ENCODE data around the gene COX7A2.

The COX7A2 gene

GRCh38 chr6:75219263-75219662 lies 24.3 kb downstream of the COX7A2 start:
- no peak for DNase-seq

- DNase-seq = no peak
These were observed 26.4 kb downstream of the COX7A2 start for GRCh38 chr6:75217193-75217592.

DNA sequence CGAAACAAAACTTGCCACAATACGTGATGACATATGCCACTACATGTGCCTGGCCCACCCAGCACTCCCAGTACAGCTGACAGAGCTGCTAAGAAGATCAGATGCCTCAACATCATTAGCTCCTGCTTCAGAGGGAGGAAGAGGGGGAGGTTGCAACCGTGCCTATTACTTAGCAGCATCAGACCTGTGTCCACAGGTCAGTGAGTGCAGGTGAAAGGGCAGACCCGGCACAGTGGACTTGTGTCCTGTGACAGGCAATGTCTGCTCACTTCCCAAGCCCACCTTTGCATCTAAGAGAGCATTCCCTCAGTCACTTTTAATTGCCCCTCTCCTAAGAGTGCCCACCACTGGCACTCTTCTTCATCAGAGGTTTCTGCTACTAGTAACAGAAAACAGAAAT lies 28.3 kb downstream of the COX7A2 start:
- DNase-seq = no peak

GRCh38 chr6:75213732-75214131 lies 29.9 kb downstream of the COX7A2 start:
- DNase-seq = no peak

GRCh38 chr6:75213112-75213511 lies 30.5 kb downstream of the COX7A2 start:
- DNase-seq = no peak

- DNase-seq = no peak
These were observed 31.5 kb downstream of the COX7A2 start for GRCh38 chr6:75211920-75212590.

DNA sequence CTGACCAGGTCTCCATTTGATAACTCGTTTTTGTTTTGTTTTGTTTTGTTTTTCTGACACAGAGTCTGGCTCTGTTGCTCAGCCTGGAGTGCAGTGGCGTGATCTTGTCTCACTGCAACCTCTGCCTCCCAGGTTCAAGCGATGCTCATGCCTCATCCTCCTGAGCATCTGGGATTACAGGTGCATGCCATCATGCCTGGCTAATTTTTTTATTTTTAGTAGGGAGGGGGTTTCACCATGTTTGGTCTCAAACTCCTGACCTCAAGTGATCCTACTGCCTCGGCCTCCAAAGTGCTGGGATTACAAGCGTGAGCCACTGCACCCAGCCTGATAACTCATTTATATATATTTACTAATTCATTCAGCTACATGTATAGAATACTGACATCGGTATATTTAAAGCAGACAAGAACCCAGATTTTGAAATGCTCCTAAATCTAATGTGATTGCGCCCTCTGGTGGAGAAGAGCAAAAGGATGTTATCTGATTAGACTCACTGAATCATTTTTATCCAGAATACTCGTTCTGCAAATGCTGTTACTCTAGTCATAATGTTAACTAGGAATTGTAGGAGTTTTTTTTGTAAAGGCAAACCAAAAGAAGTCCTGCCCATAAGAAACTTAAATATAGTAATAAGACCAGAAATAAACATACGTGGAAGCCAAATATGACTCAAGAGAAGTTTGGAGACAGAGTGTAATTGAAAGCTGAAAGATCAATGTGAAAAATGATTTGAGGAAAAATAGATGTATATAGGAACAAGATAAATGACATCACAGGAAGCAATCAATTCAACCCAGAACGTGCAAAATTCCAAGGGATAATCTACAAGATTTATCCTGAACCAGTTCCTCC lies 32.5 kb downstream of the COX7A2 start:
- no peak for DNase-seq

GRCh38 chr6:75209184-75209723 lies 34.3 kb downstream of the COX7A2 start:
- no peak for DNase-seq

GRCh38 chr6:75208298-75209183 lies 35.1 kb downstream of the COX7A2 start:
- no peak for DNase-seq

- no peak for DNase-seq
These were observed 36.8 kb downstream of the COX7A2 start for GRCh38 chr6:75206576-75207342.

DNA sequence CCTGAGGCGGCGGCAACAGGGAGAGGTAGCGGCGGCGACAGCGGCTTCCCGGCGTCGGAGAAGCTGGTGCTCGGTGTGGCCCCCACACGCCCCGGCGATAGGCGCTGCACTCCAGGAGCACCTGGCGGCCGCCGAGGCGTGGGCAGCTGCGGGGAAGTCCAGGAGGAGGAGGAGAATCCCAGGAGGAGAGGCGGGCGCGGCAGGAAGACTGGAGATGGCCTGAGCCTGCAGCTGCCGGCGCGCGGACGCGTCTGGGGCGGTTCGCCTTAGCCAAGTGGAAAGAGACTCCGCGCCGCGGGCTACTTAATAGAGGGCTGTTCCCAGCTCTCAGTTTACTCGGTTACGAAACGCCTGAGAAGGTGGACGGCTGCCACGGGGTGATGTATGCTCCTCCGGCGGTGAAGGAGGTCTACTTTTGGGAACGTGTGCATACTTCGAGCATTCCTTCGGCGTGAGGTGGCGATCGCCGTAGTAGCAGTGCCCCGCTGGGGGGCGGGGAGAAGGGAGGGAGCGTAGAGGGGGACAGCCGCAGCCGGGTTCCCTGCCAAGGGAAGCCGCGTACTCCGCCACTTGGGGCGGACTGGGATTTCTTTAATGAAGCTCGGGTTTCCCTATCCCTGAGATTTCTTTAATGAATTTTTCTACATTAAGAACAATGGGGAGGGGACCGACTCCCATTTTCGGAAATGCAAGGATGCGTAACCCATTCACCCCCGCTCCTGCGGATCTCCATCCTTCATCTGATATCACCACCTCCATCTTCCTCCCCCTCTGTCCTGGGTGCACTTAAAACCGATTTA lies 37.6 kb downstream of the COX7A2 start, which contains the start of gene COL12A1:
TSS of gene COL12A1 (minus strand) at position 278 of the 800 bp plus-strand sequence. CDS start 3,261 bp downstream, outside the sequence.
- DNase-seq = no peak

DNA sequence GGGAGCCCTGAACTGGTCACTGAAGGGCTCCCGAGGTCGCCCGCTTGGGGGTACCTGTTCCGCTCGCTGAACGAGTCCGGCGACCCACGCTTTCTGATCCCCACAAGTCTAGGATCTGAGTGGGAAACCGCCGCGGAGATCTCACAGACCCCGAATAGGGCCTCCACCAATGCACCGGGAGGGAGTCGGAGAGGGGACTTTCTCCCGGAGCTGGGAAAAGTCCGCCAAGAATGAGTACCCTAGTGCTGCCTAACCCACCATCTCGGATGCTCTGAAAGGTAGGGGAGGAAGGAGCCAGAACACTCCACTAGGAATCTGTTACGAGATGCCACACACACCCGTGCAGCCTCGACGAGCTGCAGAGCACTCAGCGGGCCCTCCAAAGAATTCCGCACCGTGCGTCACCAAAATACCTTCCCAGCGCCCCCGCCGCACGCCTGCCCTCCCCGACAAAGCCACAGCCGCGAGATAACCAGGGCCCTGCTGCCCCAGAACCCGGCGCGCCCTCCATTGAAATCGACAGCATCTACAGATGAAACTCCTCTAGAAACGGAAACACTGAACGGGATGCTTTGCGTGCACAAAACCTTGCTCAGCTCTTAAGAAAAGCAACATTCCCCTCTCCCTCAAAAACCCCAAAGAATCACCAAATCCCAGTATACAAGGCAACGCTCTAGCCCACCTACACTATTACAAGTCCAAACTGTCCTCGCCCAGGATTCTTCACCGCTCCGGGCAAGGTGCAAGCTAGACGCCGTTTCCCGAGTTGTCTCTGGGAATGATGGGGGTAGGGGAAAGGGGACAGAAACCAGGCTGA lies 38.4 kb downstream of the COX7A2 start:
- no peak for DNase-seq

DNA sequence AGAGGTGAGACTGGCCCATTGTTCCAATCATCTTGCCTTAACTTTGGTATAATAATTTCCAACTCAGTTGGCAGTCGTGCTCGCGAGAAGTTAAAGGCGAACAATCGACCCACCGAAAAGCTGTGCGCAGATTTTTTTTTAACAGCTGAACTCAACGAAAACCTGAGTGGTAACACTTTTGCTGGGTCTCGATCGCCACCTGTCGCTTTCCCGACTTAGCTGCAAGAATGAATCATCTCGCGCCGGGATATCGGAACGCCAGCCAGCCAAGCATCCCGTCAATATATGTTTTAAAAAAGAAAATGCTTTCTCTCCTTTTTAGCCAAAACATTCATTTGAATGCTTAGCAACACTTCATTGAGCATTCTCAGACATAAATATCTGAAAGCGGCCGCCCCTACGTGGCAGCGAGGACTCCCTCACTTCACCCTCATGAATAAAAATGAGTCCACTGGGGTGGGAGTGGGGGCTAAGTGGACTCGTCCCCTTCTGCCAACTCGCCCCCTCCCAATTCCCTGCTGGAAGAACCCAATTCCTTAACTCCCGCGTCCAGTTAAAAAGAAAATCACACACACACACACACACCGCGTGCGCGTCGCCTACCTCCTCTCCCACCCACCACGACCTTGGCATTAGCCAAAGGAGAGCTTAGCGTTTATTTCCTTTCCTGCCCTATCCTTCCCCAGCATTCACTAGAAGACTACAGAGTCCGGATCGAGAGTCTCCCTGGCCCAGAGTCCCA lies 39.2 kb downstream of the COX7A2 start:
- DNase-seq = no peak

DNA sequence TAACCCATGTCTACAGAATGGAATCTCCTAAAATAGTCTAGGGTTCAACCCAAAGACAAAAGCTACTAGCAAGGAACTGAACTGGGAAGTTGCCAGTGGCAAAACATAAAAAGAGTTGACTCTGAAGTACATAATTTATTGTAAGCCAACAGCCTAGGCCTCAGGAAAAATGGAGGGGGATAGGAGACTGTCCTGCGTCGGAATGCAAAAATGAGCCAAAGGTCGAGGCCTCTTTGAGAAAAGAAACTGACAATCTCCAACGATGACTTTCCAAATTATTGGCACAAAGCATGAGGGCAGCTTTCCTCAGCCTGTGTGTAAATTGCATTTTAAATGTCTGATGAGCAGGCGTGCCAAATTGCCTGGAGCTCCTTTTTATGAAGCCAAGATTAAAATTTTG lies 39.9 kb downstream of the COX7A2 start:
- no peak for DNase-seq

DNA sequence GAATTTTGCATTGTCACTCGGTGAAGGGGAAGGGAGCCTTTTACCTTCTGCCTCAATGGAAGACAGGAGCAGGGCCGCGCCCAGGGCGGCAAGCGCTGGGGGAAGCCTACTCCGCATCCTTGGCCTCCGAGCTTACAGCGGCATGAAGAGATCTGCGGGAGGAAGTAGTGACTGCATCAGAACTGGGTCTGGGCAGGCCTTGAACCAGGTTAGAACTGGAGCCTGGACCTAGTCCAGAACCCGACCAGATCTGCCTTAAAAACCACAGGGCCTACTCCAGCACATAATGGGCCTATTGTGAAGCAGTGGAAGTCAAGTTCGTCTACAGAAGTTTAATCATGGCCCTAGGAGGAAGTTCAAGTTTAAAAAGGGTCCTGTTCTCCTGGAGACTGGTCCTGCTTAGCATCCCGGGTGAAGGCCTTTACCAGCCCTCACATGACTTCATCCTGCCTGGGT lies 40.9 kb downstream of the COX7A2 start:
- DNase-seq = no peak

DNA sequence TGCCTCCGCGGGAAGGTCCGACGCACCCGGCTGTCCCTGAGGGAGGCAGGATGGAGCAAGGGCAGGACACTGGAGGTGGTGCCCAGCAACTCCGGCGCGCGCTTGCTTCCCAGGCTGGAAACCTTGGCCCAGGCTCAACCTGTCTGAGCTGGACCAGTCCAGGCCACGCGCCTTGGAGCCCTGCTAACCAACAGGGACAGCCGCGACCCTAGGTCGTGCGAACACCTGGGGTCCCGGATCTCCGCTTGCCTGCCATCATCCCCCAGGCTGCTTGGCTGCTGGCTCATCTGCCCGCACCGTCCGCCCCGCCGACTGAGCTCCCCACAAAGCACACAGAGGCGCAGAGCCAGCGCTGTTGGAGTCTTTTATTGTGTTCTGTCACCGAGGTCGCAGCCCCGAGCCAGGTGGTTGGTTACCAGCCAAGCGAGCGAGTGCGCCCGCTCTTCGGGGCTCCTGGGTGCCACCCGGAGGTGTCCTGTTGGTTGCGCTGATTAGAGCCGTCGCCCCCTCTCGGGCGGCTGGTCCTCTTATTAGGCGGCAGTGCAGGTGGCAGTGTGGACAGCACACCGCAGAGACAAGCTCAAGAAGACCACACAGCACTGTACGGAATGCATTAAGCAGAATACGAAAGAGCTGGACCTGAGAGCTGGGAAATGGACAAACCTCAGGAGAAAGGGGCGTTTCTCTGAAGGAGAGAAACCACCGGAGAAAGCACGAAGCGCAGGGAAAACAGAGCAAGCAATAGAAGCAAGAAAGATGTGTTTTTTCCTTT lies 41.5 kb downstream of the COX7A2 start:
- no peak for DNase-seq

DNA sequence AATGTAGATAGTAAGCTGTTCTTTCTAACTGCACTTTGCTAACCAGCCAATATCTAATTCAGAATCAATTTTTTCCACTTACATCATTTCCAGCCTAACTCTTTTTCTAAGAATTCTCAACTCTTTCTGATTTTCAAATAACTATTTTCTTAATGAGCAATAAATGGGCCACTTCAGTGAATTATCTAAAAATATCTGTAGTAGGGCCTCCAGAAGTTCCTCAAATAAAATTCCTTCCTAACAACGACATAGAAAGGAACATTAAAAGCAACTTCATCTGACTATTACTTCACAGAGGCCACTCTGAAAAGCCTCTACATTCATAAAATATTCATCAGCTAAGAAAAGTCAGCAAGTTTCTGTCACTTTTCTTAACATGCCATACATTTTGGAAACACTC lies 42.6 kb downstream of the COX7A2 start:
- DNase-seq = no peak

DNA sequence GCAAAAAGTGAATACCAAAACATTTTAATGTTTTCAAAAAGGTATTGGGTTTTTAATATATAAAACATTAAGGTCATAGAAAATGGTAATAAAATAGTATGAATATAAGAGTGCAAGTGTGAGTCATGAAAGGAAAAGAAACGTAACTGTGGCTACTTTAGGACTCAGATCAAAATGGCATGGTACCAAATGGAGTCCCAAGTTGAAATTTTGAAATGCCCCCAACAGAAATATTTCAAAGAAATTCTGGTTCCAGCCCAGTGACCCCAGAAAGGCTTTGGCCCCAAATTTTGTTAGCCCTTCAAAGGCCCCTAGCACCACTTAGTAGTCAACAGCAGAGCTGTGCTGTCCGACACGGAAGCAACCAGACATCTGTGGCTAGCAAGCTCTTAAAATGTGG lies 43.7 kb downstream of the COX7A2 start:
- DNase-seq = no peak

Measured in cortex of kidney (tissue), 1 donor.